ENCODE data around the gene ABCB1. TPM values are rescaled to one million over a fixed set of nuclear protein-coding genes. Genes with fewer than 3 reads are reported as not detected.

Gene ABCB1
- total and polyA plus RNA-seq, 9 of the 15 experiments (the other 6 are each of a cell fraction or from before 2014, with no cell fraction given), result 0.03 to 0.86 (median 0.52) TPM

DNA sequence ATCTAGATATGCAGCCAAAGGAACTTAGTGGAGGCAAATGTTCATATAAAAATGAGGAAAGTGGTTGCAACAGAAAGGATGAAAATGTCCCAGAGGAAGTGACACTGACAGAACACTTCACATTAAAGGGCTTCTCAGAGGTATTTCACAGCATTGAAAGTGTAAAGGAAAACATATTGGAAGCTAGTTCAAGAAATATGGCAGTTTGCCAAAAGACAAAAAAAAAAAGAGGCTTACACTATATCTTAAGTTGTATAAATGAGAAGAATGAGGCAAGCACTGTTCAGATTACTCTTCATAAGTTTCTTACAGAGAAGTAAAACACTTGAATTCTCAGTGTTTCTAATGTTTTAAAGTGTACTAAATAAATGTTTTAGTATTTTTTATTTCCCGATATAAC lies 47.6 kb upstream of the ABCB1 start:
- H3K27me3 ChIP-seq (ENCODE audit: control insufficient read depth in 2 of 2, insufficient read depth in 2 of 2, low read length in 2 of 2), result no peaks in the 10 kb centered on the region
- no peaks in the 10 kb centered on the region for H3K9me1 ChIP-seq (ENCODE audit: control insufficient read depth, insufficient read depth, low read length)
- no peak for ATAC-seq
- DNase-seq (ENCODE audit: extremely low read depth in 1 of 4, low spot score in 3 of 4), result no peak
- FAIRE-seq, result no peak
- TF ChIP-seq ZSCAN29 (IDR thresholded peaks at IDR 0.05), result no peak
- peak; percentile 76 for TF ChIP-seq NFIC (IDR thresholded peaks at IDR 0.05)
- TF ChIP-seq NFIX (CRISPR knock-in tag; IDR thresholded peaks at IDR 0.05; ENCODE audit: low read depth), result 0 out of 2 replicates have a peak, but pooled peaks have one; percentile 28
- H3K9me3 ChIP-seq (replicated peaks; ENCODE audit: control insufficient read depth, insufficient read depth, low read depth, low read length), result no peaks in the 10 kb centered on the region
- H3K4me3 ChIP-seq, result no peak overlapping the region
- POLR2A ChIA-PET, result no interaction called here
- 0% methylated on average over 1 of the region's 1 CpG for WGBS (ENCODE audit: insufficient coverage, low coverage, missing lambda C conversion rate)
- H2AFZ ChIP-seq (ENCODE audit: low read depth, low read length), result no peak overlapping the region
- in situ Hi-C loops (cut with MboI), result no loop called here
- intact Hi-C loops (cut with micrococcal nuclease), result no loop called here
- CTCF ChIA-PET (ENCODE audit: low intra/inter-chr PET ratio), result no interaction called here
- H3K79me2 ChIP-seq (ENCODE audit: control insufficient read depth, insufficient read depth, low read length), result no peaks in the 10 kb centered on the region
- H3K9ac ChIP-seq (ENCODE audit: insufficient read depth in 1 of 2, low read depth in 2 of 2, low read length in 2 of 2), result no peak overlapping the region
- no TSS peak for BruUV-seq (replicated peaks)
- H4K20me1 ChIP-seq (replicated peaks; ENCODE audit: control insufficient read depth, insufficient read depth, low read length), result no peaks in the 10 kb centered on the region
- H3K27ac ChIP-seq (ENCODE audit: extremely low read depth, low read depth, low read length), result no peak overlapping the region
- no peaks in the 10 kb centered on the region for H3K36me3 ChIP-seq (ENCODE audit: control insufficient read depth, insufficient read depth, low read length)
- no peak overlapping the region for H3K4me2 ChIP-seq (ENCODE audit: insufficient read depth, low read length)
- H3K4me1 ChIP-seq (replicated peaks in 1 of 2; ENCODE audit: control insufficient read depth in 2 of 2, insufficient read depth in 2 of 2, low read length in 2 of 2), result no peaks in the 10 kb centered on the region

DNA sequence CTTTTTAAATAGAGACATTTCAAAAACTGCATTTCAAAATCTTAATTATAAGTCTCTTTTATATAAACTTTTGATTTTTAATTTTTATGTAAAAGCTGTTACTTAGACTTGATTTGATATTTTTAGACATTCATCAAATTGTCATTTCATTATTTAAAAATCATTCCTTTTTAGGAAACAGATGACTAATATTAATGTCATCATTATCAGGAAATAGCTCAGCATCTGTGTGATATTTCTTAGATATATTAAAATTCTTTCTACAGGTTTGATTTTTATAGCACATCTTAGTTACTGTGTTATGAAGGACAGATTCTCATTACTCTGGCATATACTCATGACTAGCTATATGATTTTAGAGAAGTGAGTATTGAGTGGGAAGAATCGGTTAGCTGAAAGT lies 44.8 kb upstream of the ABCB1 start:
- CTCF ChIA-PET (ENCODE audit: low intra/inter-chr PET ratio), result no interaction called here
- no TSS peak for BruUV-seq (replicated peaks)
- WGBS (ENCODE audit: insufficient coverage, low coverage, missing lambda C conversion rate), result 0% methylated on average over 1 of the region's 1 CpG
- no peak for DNase-seq (ENCODE audit: extremely low read depth in 1 of 4, low spot score in 3 of 4)
- Histone ChIP-seq H3K4me3 (no peak overlapping the region), H3K79me2 (ENCODE audit: control insufficient read depth, insufficient read depth, low read length) (no peaks in the 10 kb centered on the region), H3K4me2 (ENCODE audit: insufficient read depth, low read length) (no peak overlapping the region), H2AFZ (ENCODE audit: low read depth, low read length) (no peak overlapping the region), H3K27ac (ENCODE audit: extremely low read depth, low read depth, low read length) (no peak overlapping the region), H3K36me3 (ENCODE audit: control insufficient read depth, insufficient read depth, low read length) (no peaks in the 10 kb centered on the region), H4K20me1 (replicated peaks; ENCODE audit: control insufficient read depth, insufficient read depth, low read length) (no peaks in the 10 kb centered on the region), H3K9me3 (replicated peaks; ENCODE audit: control insufficient read depth, insufficient read depth, low read depth, low read length) (no peaks in the 10 kb centered on the region), H3K27me3 (ENCODE audit: control insufficient read depth in 2 of 2, insufficient read depth in 2 of 2, low read length in 2 of 2) (no peaks in the 10 kb centered on the region), H3K9me1 (ENCODE audit: control insufficient read depth, insufficient read depth, low read length) (no peaks in the 10 kb centered on the region), H3K4me1 (replicated peaks in 1 of 2; ENCODE audit: control insufficient read depth in 2 of 2, insufficient read depth in 2 of 2, low read length in 2 of 2) (no peaks in the 10 kb centered on the region), H3K9ac (ENCODE audit: insufficient read depth in 1 of 2, low read depth in 2 of 2, low read length in 2 of 2) (no peak overlapping the region)
- POLR2A ChIA-PET, result no interaction called here
- intact Hi-C loops (cut with micrococcal nuclease), result no loop called here
- ATAC-seq, result no peak
- TF ChIP-seq ZSCAN29 (IDR thresholded peaks at IDR 0.05) (no peak), ZNF76 (CRISPR knock-in tag; IDR thresholded peaks at IDR 0.05; ENCODE audit: borderline replicate concordance) (no peak), ZNF436 (CRISPR knock-in tag; IDR thresholded peaks at IDR 0.05) (no peak), ZKSCAN3 (CRISPR knock-in tag; IDR thresholded peaks at IDR 0.05) (no peak)
- in situ Hi-C loops (cut with MboI), result no loop called here
- FAIRE-seq, result no peak

Measured in K562 (cell line).